ENCODE data around the gene TTC14. TPM values are rescaled to one million over a fixed set of nuclear protein-coding genes. Genes with fewer than 3 reads are reported as not detected.

The TTC14 gene

Small RNA genes within 50 kb of the gene (small RNA-seq; reads per million reads assigned to genes)
- gene AC068298.1 (ENCODE audit: insufficient read depth): not detected
- not detected for gene RNU6-486P (ENCODE audit: insufficient read depth)

Data from neuronal stem cell (in vitro differentiated cells).